Mesodermal cell (in vitro differentiated cells): ENCODE measurements around the gene ADAMTS17.
"Not testable (repeated sequence)": the region's sequence is repeated elsewhere in the genome, so short reads cannot be mapped to it uniquely, and the experiment has no call there.

Experiments
- H3K27ac ChIP-seq: 2 replicates; pipeline ENCODE4 v1.7.0; 2013; ENCODE audit warnings: mild to moderate bottlenecking, low read depth, low read length, moderate library complexity; ENCODE audit not compliant: severe bottlenecking
- H3K36me3 ChIP-seq: 2 replicates; pipeline ENCODE4 v1.7.1; 2013; ENCODE audit warnings: mild to moderate bottlenecking, low read length, moderate library complexity; ENCODE audit not compliant: control insufficient read depth, insufficient read depth
- H3K4me1 ChIP-seq: one replicate; pipeline ENCODE4 v1.7.1; 2013; ENCODE audit warnings: mild to moderate bottlenecking, low read length; ENCODE audit not compliant: insufficient read depth, control insufficient read depth, poor library complexity, severe bottlenecking
- H3K4me3 ChIP-seq: 2 replicates; pipeline ENCODE4 v1.7.0; 2013; ENCODE audit warnings: low read length, control low read depth, mild to moderate bottlenecking; ENCODE audit not compliant: insufficient read depth, poor library complexity, severe bottlenecking; ENCODE audit errors: extremely low read depth
- H3K9me3 ChIP-seq: 2 replicates; pipeline ENCODE4 v1.7.1; 2013; ENCODE audit warnings: mild to moderate bottlenecking, low read length, moderate library complexity; ENCODE audit not compliant: control insufficient read depth
- WGBS, 2 experiments: methylation state at CpG; one replicate each; pipeline ENCODE4 v1.1.5; 2013; ENCODE audit warnings: missing lambda C conversion rate in 2 of 2; ENCODE audit not compliant: insufficient coverage in 2 of 2; 5-methylcytosine and 5-hydroxymethylcytosine counted together

The ADAMTS17 gene

DNA sequence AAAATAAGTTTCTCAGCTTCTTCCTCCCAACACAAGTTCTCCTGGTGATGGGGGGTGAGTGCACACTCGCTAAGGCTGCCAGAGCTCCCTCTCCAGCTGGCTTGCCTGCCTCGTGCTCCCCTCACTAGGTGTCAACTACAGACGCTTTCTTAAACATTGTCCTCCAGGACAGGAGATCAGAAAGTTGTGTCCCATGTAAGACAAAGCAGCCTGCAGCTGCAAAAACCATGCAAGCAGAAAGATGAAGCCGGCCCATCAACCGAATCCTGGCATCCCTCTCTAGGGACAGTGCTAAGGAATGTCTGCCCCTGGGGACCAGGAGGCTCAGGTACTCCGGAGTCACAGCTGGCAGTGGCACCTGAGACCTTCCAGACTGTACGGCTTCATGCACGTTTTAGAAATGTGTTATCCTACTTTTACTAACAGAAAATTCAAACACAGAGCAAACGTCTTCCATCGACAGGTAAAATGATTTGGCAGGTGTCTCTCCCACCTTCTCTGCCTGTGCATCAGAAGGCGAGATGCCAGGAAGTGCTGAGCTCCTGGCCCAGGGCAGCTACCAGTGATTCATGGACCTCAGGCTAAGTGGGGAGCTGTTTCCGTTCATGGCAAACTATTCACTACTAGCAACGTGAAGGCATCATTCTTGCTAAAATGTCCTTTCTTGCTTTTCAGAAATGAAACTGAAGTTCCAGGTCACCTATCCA is 246.1 kb downstream of the ADAMTS17 start:
- WGBS, 2 experiments, result 88 to 89% methylated on average over 11 of the region's 13 CpGs

GRCh38 chr15:100094127-100094510 is 247.7 kb downstream of the ADAMTS17 start:
- Histone ChIP-seq H3K4me3 (no peak overlapping the region), H3K36me3 (no peaks in the 10 kb centered on the region), H3K9me3 (no peaks in the 10 kb centered on the region), H3K27ac (no peak overlapping the region), H3K4me1 (no peaks in the 10 kb centered on the region)
- 71 to 86% methylated on average over 3 of the region's 3 CpGs for WGBS, 2 experiments

More for the DNA sequence above, 246.1 kb downstream of the ADAMTS17 start:
- Histone ChIP-seq H3K36me3 (no peaks in the 10 kb centered on the region), H3K4me1 (no peaks in the 10 kb centered on the region), H3K9me3 (no peaks in the 10 kb centered on the region), H3K27ac (no peak overlapping the region), H3K4me3 (no peak overlapping the region)

- Histone ChIP-seq H3K27ac (no peak overlapping the region), H3K4me1 (no peaks in the 10 kb centered on the region), H3K4me3 (no peak overlapping the region), H3K36me3 (no peaks in the 10 kb centered on the region), H3K9me3 (no peaks in the 10 kb centered on the region)
- 83 to 89% methylated on average over 10 of the region's 13 CpGs for WGBS, 2 experiments
Measured at GRCh38 chr15:100093211-100094126, 248.3 kb downstream of the ADAMTS17 start.

GRCh38 chr15:100092034-100092433 is 249.7 kb downstream of the ADAMTS17 start:
- Histone ChIP-seq H3K9me3 (no peaks in the 10 kb centered on the region), H3K27ac (no peak overlapping the region), H3K4me3 (no peak overlapping the region), H3K4me1 (no peaks in the 10 kb centered on the region), H3K36me3 (no peaks in the 10 kb centered on the region)
- 81 to 92% methylated on average over 7 to 8 of the region's 9 CpGs for WGBS, 2 experiments

DNA sequence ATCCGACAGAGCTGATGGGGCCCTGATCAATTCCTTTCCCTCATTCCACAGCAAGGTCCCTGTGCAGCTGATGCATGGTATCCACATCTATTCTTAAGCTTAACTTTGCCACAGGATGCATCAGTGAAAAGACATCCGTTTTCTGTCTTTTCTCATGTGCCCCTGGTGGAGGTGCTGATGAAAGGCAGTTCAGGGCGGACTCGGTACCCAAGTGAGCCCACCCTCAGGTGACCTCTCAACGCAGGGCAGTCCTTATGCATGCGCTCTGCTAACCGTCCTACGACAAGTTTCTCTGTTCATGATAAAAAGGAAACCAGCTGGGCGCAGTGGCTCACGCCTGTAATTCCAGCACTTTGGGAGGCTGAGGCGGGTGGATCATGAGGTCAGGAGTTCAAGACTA is 251.4 kb downstream of the ADAMTS17 start:
- Histone ChIP-seq H3K27ac (no peak overlapping the region), H3K36me3 (no peaks in the 10 kb centered on the region), H3K9me3 (no peaks in the 10 kb centered on the region), H3K4me3 (no peak overlapping the region), H3K4me1 (no peaks in the 10 kb centered on the region)
- 92% methylated on average over 8 to 10 of the region's 11 CpGs for WGBS, 2 experiments

- not testable (repeated sequence) for H3K4me1 ChIP-seq, H3K36me3 ChIP-seq, H3K4me3 ChIP-seq, H3K9me3 ChIP-seq, H3K27ac ChIP-seq
- 79 to 86% methylated on average over 13 to 14 of the region's 17 CpGs for WGBS, 2 experiments
Measured at GRCh38 chr15:100084042-100084821, 257.5 kb downstream of the ADAMTS17 start.

- 100% methylated on average over 2 of the region's 2 CpGs; no CpG with 5 or more reads in 1 of the 2 experiments for WGBS, 2 experiments
- Histone ChIP-seq H3K36me3 (no peaks in the 10 kb centered on the region), H3K27ac (no peak overlapping the region), H3K9me3 (no peaks in the 10 kb centered on the region), H3K4me3 (no peak overlapping the region), H3K4me1 (no peaks in the 10 kb centered on the region)
Measured at GRCh38 chr15:100083572-100083971, 258.2 kb downstream of the ADAMTS17 start.

- Histone ChIP-seq H3K4me3 (no peak overlapping the region), H3K36me3 (no peaks in the 10 kb centered on the region), H3K4me1 (no peaks in the 10 kb centered on the region), H3K9me3 (no peaks in the 10 kb centered on the region), H3K27ac (no peak overlapping the region)
- WGBS, 2 experiments, result 85 to 90% methylated on average over 5 to 7 of the region's 7 CpGs
Measured at GRCh38 chr15:100082761-100083402, 258.9 kb downstream of the ADAMTS17 start.

DNA sequence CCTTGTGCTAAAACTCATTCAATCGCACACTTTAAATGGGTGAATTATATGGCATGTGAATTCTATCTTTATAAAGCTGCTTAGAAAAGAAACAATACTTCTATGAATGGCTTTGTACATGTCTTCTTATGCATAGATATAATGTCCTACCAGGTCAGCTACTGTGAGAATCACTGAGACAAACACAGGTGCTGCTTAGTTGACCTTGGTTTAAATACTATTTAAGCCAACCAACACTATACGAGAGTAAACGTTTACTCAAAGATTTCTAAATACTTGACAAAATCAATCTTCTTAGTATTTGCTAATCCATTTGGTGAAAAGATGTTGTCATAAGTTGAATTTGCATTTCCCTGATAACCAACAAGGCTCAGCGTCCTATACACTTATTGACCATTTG is 260.3 kb downstream of the ADAMTS17 start:
- no CpG with 5 or more reads among the region's 4 CpGs for WGBS, 2 experiments
- Histone ChIP-seq H3K4me1 (no peaks in the 10 kb centered on the region), H3K36me3 (no peaks in the 10 kb centered on the region), H3K27ac (no peak overlapping the region), H3K4me3 (no peak overlapping the region), H3K9me3 (no peaks in the 10 kb centered on the region)

- WGBS, 2 experiments, result 60 to 74% methylated on average over 2 to 3 of the region's 6 CpGs
- no peaks in the 10 kb centered on the region for H3K4me1 ChIP-seq
- H3K27ac ChIP-seq, result no peak overlapping the region
- no peak overlapping the region for H3K4me3 ChIP-seq
- H3K9me3 ChIP-seq, result no peaks in the 10 kb centered on the region
- H3K36me3 ChIP-seq, result no peaks in the 10 kb centered on the region
Measured at GRCh38 chr15:100078511-100079220, 263.1 kb downstream of the ADAMTS17 start.
